ENCODE measurements around the gene PMS1.
"Not testable (repeated sequence)": the region's sequence is repeated elsewhere in the genome, so short reads cannot be mapped to it uniquely, and the experiment has no call there.

The PMS1 gene

DNA sequence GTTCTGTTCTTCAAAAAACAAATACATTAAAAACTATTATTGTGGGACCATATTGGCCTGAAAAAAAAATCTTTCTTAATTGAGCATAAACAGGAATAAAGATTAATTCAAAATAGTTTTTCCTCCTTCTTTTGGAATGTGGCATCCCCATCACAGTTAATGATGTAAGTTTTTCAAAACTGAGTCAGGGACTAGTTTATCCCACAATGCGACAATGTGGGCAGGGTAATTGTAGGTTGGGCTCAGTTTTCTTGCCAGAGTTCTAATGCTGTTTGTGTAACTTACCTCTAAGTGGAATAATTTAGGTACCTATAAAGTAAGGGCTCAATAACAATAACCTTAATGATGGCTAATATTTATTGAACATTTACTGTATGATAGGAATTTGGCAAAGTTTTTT is 82.0 kb downstream of the PMS1 start:
- no peak for DNase-seq

DNA sequence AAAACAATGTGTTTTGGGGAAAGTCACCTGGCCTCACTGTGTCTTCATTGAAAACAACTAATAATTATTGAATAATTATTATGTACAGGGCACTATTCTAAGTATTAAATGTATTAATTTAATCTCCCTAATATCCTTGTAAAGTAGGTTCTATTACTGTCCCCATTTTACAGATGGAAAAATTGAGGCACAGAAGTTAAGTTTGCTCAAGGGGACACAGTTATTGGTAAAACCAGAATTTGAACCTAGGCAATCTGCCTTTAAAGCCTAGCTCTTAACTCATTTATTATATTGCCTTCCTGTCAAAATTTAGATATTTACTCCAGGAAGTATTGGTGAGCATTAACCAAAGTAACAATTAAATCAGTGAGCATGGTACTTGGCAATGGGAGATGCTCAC is 84.6 kb downstream of the PMS1 start:
- no peak for DNase-seq

DNA sequence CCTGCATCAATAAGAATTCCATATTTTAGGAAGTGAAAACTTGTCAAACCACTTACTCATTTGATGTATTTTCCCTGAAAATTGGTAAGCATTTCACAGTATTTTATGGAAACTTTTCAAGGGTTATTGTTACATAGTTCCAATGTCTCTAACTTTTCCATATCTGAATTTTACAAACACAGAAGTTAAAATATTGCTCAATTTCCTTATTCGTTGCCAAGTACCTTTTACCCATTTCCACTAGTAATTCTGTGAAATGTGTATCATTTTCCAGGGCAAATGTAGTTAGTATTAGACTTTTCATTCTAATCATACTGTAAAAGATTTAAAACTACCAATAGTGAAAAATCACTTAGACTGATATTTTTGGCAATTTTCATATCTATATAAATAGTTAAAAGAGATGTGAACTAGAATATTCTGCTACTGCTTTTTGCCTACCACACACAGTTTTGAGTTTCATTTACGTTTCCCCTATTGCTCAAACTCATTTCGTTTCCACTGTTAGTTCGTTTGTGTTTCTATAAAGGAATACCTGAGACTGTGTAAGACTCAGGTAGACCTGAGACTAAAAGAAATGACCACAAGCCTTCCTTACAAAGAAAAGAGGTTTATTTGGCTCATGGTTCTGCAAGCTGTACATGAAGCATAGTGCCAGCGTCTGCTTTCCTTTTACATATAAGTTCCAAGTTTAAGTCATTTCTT is 86.3 kb downstream of the PMS1 start:
- no peak for DNase-seq

DNA sequence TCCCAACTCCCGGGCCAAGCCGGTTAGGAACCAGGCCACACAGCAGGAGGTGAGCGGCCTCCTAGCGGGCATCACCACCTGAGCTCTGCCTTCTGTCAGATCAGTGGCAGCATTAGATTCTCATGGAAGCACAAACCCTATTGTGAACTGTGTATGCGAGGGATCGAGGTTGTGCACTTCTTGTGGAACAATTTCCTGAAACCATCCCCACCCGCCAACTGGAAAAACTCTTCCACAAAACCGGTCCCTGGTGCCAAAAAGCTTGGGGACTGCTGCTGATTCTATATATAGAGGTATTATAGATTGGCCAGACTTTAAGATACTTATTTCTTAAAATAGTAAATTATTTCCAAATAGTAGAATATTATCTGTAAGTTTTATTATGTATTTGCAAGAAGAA is 89.4 kb downstream of the PMS1 start:
- no peak for DNase-seq

DNA sequence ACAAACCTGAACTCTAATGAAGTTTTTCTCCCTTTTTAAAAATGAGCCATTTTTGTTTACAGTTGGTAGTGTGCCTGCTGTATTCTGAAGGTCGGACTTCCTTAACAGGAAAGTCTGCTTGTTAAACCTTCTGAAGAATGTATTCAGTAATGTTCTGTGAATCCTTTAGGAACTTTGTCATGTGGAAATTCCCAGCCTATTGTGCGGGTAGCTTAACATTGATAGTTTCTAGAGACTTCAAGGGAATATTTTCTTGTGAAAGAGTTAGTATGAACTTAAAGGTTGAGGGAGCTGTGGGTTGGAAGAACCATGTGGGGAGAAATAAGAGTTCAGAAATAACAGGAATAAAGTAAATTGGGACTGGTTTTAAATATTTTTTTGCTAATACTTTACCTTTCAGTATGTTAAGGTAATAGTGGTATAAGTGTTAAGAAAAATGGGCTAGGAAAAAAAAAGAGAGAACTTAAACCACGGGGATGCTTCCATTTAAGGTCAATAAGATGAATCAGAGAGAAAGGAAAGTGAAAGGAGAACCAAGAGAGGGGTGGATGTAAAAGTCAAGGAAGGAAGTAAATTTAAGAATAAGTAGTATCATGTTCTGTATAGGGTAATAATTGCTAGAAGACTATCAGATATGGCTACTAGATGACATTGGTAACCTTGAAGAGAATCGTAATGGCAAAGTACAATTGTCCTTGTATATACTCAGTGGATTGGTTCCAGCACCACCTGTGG is 90.5 kb downstream of the PMS1 start:
- no peak for DNase-seq

DNA sequence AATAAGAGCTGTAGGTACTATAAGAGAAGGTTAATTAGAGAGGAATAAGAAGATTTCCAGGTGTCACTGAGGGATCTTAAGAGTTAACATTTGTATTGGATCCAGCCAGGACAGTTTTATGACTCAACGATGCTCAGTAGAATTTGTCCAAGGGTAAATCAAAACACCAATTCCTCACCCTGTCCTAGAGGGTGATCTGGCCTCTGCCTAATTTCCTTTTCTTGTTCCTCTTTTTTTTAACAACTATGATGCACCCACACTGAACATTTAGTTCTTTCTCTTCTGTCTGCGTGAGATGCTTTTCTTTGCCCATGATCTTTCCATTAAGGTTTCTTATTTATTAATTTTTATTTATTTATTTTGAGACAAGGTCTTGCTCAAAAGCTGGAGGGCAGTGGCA is 92.0 kb downstream of the PMS1 start:
- DNase-seq, result no peak

DNA sequence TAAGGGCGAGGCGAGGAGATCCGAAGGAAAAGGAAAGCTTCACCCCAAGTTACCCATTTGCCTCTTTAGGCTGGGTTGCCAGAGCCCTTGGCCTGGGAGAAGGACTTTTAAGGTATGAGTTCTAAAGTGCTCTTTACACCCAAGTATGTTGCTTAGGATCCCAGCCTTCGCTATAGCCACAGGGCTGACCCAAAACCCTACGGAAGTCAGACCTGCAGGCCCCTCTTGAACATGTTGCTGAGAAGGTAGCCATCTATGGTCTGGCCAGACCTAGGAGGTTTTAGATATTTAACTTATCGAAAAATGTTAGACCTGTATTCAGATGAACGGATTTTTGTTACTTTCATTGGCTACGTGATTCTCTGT is 95.4 kb downstream of the PMS1 start:
- no peak for DNase-seq

DNA sequence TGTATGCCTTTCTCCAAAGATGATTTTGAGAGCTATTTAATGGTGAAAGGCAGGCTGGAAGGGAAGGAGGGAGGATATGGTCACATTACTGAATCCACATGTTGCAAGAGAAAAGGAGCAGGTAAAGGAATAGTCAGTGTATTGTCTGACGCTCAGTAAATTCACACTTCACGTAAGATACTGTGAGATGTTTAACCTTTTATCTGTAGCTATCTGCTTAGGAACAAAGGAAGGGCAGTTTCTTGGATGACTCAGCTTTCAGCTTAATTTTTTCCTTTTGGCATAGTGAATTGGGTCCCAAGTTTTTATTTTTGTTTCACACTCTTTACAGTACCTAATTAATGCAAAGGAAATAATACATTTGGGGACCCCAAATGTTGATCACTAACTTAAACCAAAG is 96.2 kb downstream of the PMS1 start:
- no peak for DNase-seq

DNA sequence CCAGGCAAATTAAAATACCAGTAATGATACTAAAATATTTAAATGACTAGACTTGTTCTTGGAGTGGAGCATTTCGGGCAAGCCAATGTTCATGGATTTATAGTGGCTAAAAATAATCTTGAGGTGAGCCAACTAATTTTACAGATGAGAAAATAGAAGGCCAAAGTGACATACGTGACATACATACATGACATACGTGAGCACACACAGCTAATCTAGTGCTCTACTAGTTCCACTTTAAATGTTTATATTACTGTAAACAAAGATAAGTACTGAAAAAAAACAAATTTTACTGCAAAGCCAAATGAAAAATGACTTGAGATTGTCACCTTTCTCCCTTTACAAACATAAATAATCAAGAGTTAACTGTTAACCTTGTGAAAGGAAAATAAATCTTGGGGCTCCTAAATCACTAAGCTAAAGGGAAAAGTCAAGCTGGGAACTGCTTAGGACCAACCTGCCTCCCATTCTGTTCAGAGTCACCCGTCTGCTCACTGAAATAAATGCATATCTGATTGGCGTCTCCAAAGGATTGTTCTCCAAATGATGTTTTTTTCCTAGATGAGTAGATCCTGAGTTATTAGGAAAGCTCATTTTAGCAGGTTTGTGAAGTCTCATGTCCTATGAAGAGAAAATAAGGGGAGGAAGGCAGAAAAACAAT is 96.7 kb downstream of the PMS1 start:
- DNase-seq, result no peak

DNA sequence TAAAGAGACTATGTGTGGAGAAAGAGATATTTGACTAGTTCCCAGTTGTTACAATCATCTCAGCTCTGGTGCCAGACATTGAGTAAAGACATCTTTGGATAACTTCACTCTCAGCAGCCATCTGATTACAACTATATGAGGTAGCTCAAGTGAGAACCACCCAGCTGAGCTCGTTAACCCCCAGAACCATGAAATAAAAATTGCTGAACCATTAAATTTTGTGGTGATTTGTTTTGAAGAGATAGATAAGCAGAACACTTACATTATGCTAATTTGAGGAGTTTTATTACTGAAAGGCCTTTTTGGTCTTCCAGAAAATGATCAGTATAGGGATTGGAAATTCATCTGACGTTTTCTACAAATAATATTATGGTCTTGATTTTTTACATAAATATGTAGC is 101.1 kb downstream of the PMS1 start:
- DNase-seq, result no peak

DNA sequence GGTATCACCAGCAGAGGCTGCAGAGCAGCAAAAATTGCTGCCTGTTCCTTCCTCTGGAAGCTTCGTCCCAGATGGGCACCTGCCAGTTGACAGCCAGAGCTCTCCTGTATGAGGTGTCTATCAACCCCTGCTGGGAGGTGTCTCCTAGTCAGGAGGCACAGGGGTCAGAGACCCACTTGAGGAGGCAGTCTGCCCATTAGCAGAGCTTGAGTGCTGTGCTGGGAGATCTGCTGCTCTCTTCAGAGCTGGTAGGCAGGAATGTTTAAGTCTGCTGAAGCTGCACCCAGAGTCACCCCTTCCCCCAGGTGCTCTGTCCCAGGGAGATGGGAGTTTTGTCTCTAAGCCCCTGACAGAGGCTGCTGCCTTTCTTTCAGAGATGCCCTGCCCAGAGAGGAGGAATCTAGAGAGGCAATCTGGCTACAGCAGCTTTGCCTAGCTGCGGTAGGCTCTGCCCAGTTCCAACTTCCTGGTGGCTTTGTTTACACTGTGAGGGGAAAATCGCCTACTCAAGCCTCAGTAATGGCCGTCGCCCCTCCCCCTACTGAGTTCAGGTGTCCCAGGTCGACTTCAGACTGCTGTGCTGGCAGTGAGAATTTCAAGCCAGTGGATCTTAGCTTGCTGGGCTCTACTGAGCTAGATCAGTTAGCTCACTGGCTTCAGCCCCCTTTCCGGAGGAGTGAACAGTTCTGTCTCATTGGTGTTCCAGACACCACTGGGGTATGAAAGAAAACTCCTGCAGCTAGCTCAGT is 108.5 kb downstream of the PMS1 start:
- DNase-seq, result not testable (repeated sequence)

DNA sequence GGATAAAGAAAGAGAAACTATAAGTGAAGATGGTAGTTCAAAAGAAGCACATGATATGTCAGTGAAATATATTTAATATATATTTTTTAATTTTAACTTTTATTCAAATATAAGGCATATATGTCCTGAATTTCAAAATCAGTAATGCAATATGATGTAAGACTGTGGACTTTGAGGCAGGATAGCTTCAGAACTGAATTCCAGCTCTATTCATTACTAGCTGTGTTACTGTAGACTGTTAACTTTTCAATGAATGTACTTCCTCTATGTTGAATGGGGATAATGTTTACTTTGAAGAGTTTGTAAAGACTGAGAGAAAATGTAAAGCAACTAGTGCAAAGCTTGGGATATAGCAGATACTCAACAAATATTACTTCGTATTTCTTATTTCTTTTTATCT is 112.6 kb downstream of the PMS1 start:
- DNase-seq, result no peak

DNA sequence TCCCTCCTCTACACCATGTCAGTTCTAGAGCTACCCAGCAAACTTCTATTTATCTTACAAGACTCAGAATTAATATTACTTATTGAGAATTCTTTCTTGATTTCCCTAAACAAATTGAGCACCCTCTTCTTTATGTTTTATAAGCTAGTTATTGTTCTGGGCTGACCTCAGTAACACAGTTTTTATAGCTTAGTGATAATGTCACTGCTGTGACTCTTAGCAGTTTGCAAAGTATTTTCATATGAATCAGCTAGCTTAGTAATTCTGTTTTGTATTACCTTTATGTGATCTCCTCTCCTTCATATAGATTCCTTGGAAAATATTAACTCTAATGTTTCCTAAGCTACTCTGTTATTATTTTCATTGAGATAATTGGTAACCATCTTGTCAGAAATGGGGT is 114.9 kb downstream of the PMS1 start:
- no peak for DNase-seq

DNA sequence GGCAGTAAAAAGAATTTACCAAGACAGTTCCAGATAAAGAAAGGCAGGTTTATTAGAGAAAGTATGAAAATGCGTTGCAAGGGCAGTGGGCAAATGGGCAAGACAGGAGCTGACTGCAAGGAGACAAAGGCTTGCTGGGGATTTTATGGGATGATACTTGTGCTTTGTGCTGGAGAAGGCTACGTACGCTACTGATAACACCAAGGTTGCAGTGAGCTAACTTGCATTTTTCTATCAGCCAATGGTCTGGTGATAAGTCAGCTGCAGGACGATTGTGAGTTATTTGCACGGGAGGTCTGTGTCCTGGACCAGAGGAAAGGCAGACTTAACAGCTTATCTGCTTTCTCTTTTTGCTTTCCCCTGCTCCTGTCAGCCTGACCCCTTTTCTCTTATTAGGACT is 116.5 kb downstream of the PMS1 start:
- DNase-seq, result no peak

DNA sequence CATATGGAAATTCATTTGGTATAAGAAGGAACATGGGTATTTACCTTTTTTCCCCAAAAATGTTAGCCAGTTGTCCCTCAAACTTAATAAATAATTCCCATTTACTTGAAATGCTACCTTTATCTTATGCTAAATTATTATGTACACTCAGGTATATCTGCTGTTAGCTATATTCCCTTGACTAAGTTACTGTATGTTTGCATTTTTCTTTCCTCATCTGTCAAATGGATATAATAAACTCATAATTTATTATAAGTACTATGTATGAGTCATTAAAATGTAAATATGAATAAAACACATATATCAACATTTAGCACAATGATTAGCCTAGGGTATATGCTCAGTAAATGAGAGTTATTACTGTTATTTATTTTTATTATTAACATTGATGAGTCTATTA is 117.4 kb downstream of the PMS1 start:
- no peak for DNase-seq

DNA sequence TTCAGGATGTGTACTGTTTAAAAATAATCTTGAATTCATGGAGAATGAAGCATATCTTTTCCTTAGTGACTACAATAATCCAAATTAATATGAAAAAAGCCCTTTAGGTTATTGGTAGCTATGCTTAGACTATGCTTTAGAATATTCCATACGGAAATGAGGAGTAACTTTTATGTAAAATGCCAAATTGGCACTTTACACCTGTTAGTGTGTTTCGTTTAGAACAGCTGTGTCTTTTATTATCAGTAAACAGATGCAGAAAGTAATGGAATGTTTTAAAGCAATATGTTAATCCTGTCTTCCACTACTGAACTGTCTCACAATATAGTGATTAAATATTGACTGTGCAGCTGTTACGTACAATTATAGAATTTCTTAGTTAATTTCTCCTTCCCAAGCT is 129.6 kb downstream of the PMS1 start:
- no peak for DNase-seq

DNA sequence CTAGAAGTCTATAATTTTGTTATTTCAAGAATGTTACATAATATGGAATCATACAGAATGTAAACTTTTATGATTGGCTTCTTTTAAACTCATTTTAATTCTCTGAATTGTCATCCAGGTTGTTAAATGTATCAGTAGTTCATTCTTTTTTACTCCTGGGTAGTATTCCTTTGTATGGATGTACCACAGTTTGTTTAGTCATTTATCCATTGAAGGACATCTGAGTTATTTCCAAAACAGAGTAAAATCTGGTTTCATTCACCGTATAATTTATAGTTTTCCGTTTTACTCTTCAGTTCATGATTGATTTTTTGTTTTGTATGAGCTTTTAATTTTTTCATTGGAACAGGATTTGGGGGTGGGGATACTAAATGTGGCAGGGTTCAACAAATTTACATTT is 132.4 kb downstream of the PMS1 start:
- DNase-seq, result no peak
